DND-41 (cell line): Measurements from ENCODE around the gene CENPI.

Source experiments
- ATAC-seq: fragments of 200-7000 bp; cut with Tn5 transposase; 3 replicates; pipeline ENCODE4 v1.9.1; 2021; ENCODE audit warnings: low read depth; ENCODE audit not compliant: insufficient read depth
- DNase-seq: peaks from one replicate; pipeline ENCODE4 v3.0.0-alpha.2; 2020
- H2AFZ ChIP-seq: 2 replicates; pipeline ENCODE4 v1.6.0; 2012; ENCODE audit warnings: low read depth, low read length
- H3K27ac ChIP-seq: 2 replicates; pipeline ENCODE4 v1.5.1; 2012; ENCODE audit warnings: low read length, inconsistent platforms
- H3K27me3 ChIP-seq: fragments of 200-600 bp; sonication (generic); 2 replicates; pipeline ENCODE4 v1.6.0; 2012; ENCODE audit warnings: low read length, mild to moderate bottlenecking, inconsistent platforms; ENCODE audit not compliant: insufficient read depth, poor library complexity
- H3K36me3 ChIP-seq: 2 replicates; pipeline ENCODE4 v1.5.1; 2012; ENCODE audit warnings: low read length, inconsistent platforms; ENCODE audit not compliant: insufficient read depth
- H3K4me1 ChIP-seq: 2 replicates; pipeline ENCODE4 v1.5.1; 2012; ENCODE audit warnings: mild to moderate bottlenecking, low read length; ENCODE audit not compliant: insufficient read depth
- H3K4me2 ChIP-seq: 2 replicates; pipeline ENCODE4 v1.6.0; 2012; ENCODE audit warnings: mild to moderate bottlenecking, moderate library complexity, low read length, inconsistent platforms; ENCODE audit not compliant: insufficient read depth
- H3K4me3 ChIP-seq, 2 experiments: fragments of 200-600 bp in 1 of 2; shearing (Covaris generic) in 1 of 2; 2 replicates each; pipeline ENCODE4 v1.5.1; 2012 to 2016; ENCODE audit warnings: inconsistent platforms in 2 of 2, low read length in 2 of 2, mild to moderate bottlenecking in 2 of 2, low read depth in 1 of 2, moderate library complexity in 1 of 2
- H3K79me2 ChIP-seq: 2 replicates; pipeline ENCODE4 v1.6.0; 2012; ENCODE audit warnings: low read length, inconsistent platforms; ENCODE audit not compliant: insufficient read depth
- H3K9ac ChIP-seq: 2 replicates; pipeline ENCODE4 v1.6.0; 2012; ENCODE audit warnings: low read depth, mild to moderate bottlenecking, inconsistent platforms, low read length, moderate library complexity
- H3K9me3 ChIP-seq: 2 replicates; pipeline ENCODE4 v1.5.1; 2012; ENCODE audit warnings: low read length, moderate library complexity, mild to moderate bottlenecking, inconsistent platforms; ENCODE audit not compliant: insufficient read depth, severe bottlenecking
- H4K20me1 ChIP-seq: 2 replicates; pipeline ENCODE4 v1.6.0; 2012; ENCODE audit warnings: low read length; ENCODE audit not compliant: insufficient read depth
- EZH2 ChIP-seq: IDR thresholded peaks from 3 replicates; pipeline ENCODE4 v1.6.1; 2012; ENCODE audit warnings: borderline replicate concordance, low read depth, mild to moderate bottlenecking, moderate library complexity, low read length, inconsistent platforms; ENCODE audit not compliant: severe bottlenecking
- TF ChIP-seq, protein P1 (sequence below): IDR thresholded peaks from 2 replicates; pipeline ENCODE4 v1.5.1; 2012; ENCODE audit warnings: borderline replicate concordance, low read length, moderate library complexity, mild to moderate bottlenecking; ENCODE audit not compliant: poor library complexity, severe bottlenecking; ENCODE audit errors: extremely low read depth

The CENPI gene

DNA sequence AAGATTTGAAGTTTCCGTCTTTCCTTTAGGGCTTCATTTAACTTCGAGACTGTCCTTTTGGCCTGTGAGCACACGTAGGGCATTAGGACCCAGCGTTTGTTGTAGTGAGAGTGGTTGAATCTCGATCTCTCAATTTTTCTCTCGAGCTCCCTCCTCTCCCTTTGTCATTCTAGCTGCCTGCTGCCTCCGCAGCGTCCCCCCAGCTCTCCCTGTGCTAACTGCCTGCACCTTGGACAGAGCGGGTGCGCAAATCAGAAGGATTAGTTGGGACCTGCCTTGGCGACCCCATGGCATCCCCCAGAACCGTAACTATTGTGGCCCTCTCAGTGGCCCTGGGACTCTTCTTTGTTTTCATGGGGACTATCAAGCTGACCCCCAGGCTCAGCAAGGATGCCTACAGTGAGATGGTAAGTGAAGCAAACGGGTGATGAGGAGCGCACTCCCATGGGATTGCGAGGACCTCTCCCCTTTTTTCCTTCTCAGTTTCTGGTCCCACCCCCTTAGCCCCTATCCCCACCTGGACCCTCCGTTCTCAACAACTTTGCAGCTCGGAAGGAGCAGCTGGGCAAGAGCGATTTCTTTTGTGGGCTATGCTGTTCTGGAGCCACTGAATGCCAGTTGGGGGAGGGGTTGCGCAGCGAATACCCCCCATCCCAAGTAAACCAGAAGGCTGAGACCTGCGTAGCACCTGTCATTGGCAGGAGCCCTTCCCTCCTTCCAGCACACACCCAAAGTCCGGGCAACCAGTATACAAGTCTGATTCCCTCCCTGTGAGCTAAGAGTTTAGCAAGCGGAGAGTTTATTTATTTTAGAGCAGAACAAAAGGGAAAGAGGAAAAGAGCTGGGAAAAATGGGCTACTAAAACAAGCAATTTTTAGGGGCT is 19.0 kb upstream of the CENPI start, which contains the start of gene TMEM35A:
TSS of gene TMEM35A (plus strand) at position 164 of the 883 bp plus-strand sequence. CDS start at position 288, 124 bp downstream.
- ATAC-seq: no peak
- H3K4me3 ChIP-seq: no peak within 1 kb of the TSS
- H4K20me1 ChIP-seq: no peaks in the 10 kb centered on the region
- no peaks in the 10 kb centered on the region for H3K79me2 ChIP-seq
- H3K4me2 ChIP-seq: no peak within 1 kb of the TSS
- no peaks in the 10 kb centered on the region for H3K36me3 ChIP-seq
- H3K27me3 ChIP-seq: no peaks in the 10 kb centered on the region
- no peak for DNase-seq
- H3K27ac ChIP-seq: no peak within 1 kb of the TSS
- H3K9ac ChIP-seq: no peak within 1 kb of the TSS
- TF ChIP-seq EZH2: no peak
- TF ChIP-seq, protein P1, sequence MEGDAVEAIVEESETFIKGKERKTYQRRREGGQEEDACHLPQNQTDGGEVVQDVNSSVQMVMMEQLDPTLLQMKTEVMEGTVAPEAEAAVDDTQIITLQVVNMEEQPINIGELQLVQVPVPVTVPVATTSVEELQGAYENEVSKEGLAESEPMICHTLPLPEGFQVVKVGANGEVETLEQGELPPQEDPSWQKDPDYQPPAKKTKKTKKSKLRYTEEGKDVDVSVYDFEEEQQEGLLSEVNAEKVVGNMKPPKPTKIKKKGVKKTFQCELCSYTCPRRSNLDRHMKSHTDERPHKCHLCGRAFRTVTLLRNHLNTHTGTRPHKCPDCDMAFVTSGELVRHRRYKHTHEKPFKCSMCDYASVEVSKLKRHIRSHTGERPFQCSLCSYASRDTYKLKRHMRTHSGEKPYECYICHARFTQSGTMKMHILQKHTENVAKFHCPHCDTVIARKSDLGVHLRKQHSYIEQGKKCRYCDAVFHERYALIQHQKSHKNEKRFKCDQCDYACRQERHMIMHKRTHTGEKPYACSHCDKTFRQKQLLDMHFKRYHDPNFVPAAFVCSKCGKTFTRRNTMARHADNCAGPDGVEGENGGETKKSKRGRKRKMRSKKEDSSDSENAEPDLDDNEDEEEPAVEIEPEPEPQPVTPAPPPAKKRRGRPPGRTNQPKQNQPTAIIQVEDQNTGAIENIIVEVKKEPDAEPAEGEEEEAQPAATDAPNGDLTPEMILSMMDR: no peak
- H3K4me1 ChIP-seq: no peaks in the 10 kb centered on the region
- H2AFZ ChIP-seq: no peak within 1 kb of the TSS
- H3K9me3 ChIP-seq: no peaks in the 10 kb centered on the region

DNA sequence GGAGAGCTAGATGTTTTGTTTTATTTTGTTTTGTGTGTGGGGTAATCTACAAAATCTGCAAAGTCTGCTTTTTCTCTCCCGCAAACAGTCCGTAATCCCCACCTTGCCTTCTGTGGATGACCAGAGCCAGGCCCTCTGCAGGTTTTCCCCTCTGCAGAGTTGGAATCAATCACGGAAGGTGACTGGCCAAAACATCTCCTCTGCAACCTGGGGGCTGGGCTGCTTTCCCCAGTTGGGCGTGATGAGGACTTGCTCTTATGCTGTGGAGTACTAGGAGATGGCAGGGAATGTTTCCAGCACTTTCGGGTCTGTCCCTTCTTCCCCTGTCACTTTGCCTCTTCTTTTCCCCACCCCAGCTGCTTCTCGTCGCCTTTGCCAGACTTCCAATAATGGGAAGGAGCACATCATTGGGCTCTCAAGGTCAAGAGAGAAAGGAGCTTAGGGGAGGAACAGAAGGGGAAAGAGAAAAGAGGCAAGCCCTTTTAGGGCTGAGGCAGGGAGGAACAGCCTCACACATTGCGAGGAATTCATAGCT is 18.2 kb upstream of the CENPI start:
- H3K4me2 ChIP-seq: no peak overlapping the region

DNA sequence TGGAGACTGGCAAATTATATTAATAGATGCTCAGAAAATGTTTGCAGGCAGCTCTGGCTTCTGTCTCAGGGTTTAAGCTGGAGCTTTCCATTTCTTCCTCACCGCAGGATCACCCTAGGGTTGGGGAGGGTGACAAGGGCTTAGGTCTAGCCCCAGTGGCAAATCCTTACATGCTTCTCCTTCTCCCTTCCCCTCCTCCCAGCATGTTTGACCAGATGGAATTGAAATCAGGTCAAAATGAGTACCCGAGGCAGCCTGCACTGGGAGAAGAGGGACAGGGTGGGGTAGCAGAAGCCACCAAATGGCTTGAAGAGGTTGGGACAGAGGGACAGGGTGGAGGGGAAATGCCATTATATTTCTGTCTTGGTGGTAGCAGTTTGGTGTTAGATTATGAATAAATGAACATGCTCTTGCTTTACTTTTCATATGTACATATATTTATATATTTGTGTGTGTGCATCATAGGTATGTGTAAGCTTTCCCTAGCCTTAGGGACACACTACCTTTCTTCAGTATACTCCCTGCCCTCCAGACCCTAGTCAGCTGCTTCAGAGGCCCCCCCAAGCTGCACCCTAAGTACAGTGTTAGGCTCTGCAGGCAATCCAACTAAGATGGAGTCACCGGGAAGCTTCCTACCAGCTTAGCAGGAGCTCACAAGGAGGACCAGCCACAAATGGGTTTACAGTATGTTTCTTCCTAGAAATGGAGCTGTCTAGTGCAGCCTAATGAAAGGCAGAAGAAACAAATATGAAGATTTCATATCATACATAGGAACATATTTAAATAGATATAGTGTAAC is 17.5 kb upstream of the CENPI start:
- H3K27me3 ChIP-seq: no peaks in the 10 kb centered on the region
- H3K4me3 ChIP-seq: no peak overlapping the region
- H3K9ac ChIP-seq: no peak overlapping the region
- H3K79me2 ChIP-seq: no peaks in the 10 kb centered on the region
- H3K4me1 ChIP-seq: no peaks in the 10 kb centered on the region
- DNase-seq (no peak), ATAC-seq (no peak)
- H3K27ac ChIP-seq: no peak overlapping the region
- H3K9me3 ChIP-seq: no peaks in the 10 kb centered on the region
- no peaks in the 10 kb centered on the region for H3K36me3 ChIP-seq
- no peak overlapping the region for H2AFZ ChIP-seq
- no peak overlapping the region for H3K4me2 ChIP-seq
- no peaks in the 10 kb centered on the region for H4K20me1 ChIP-seq
- TF ChIP-seq, protein P1: no peak
- no peak for TF ChIP-seq EZH2

More for the DNA sequence above, 18.2 kb upstream of the CENPI start:
- no peak overlapping the region for H3K4me3 ChIP-seq
- no peak overlapping the region for H2AFZ ChIP-seq
- H3K27me3 ChIP-seq: no peaks in the 10 kb centered on the region
- H3K79me2 ChIP-seq: no peaks in the 10 kb centered on the region
- H3K36me3 ChIP-seq: no peaks in the 10 kb centered on the region
- DNase-seq: no peak
- H3K27ac ChIP-seq: no peak overlapping the region
- no peak for TF ChIP-seq EZH2
- TF ChIP-seq, protein P1: no peak
- no peaks in the 10 kb centered on the region for H4K20me1 ChIP-seq
- no peaks in the 10 kb centered on the region for H3K9me3 ChIP-seq
- ATAC-seq: no peak
- H3K4me1 ChIP-seq: no peaks in the 10 kb centered on the region
- no peak overlapping the region for H3K9ac ChIP-seq
